ENCODE data around the gene LUC7L2.
A peak's percentile ranks its signal among the peaks of the same experiment; 100 is the strongest.
"Not testable (repeated sequence)": the region's sequence is repeated elsewhere in the genome, so short reads cannot be mapped to it uniquely, and the experiment has no call there.

The LUC7L2 gene

DNA sequence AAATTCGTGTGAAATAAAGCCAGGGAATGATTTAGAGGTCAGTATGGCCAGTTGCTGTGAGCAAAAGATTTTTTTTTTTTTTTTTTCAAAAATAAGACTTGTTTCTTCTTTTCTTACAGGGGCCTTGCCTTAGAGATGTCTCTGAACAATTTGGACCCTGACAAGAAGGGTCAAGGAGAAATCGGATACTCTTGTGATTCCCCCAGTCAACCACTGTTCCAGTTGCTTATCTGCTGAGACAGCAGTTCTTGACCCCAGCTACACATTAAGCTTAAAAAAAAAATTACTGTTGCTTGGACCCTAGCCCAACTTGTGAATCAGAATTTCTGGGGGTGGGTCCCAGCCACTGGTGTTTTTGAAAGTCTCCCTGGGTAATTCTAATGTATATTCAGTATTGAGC, 30.6 kb upstream of the LUC7L2 start:
- H3K4me3 ChIP-seq (ENCODE audit: low read depth in 1 of 2, low read length in 1 of 2) = no peak overlapping the region
- TF ChIP-seq, protein P1, sequence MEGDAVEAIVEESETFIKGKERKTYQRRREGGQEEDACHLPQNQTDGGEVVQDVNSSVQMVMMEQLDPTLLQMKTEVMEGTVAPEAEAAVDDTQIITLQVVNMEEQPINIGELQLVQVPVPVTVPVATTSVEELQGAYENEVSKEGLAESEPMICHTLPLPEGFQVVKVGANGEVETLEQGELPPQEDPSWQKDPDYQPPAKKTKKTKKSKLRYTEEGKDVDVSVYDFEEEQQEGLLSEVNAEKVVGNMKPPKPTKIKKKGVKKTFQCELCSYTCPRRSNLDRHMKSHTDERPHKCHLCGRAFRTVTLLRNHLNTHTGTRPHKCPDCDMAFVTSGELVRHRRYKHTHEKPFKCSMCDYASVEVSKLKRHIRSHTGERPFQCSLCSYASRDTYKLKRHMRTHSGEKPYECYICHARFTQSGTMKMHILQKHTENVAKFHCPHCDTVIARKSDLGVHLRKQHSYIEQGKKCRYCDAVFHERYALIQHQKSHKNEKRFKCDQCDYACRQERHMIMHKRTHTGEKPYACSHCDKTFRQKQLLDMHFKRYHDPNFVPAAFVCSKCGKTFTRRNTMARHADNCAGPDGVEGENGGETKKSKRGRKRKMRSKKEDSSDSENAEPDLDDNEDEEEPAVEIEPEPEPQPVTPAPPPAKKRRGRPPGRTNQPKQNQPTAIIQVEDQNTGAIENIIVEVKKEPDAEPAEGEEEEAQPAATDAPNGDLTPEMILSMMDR (IDR thresholded peaks at IDR 0.05) = no peak
- no peaks in the 10 kb centered on the region for H3K9me3 ChIP-seq
- peaks cover 0 to 3% of the 10 kb centered on the region in 2 experiments for H3K4me1 ChIP-seq (ENCODE audit: control insufficient read depth in 1 of 2, insufficient read depth in 1 of 2, low read depth in 1 of 2, low read length in 1 of 2)
- no peaks in the 10 kb centered on the region for H3K27me3 ChIP-seq
- no peaks in the 10 kb centered on the region for H3K36me3 ChIP-seq
- H3K27ac ChIP-seq = no peak overlapping the region

DNA sequence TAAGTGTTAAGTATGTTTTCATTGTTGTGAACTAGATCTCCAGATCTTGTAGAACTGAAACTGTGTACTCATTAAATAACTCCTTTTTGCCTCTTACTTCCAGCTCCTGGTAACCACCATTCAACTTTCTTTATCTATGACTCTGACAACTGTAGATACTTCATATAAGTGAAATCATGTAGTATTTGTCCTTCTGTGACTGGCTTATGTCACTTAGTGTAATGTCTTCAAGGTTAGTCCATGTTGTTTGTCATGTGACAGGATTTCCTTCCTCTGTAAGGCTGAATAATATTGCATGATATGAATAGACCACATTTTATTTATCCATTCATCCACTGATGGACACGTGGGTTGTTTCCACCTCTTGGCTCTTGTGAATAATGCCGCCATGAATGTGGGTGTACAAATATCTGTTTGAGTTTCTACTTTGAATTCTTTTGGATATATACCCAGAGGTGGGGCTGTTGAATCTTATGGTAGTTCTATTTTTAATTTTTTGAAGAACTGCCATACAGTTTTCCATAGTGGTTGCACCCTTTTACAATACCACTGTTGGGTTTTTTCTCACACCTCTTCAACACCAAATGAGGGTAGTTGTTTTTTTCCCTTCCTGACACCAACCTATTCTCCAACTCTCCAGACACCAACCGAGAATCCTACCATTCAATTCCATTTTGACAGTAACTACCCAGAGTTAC, 29.2 kb upstream of the LUC7L2 start:
- Histone ChIP-seq H3K36me3 (no peaks in the 10 kb centered on the region), H3K4me3 (ENCODE audit: low read depth in 1 of 2, low read length in 1 of 2) (no peak overlapping the region), H3K4me1 (ENCODE audit: control insufficient read depth in 1 of 2, insufficient read depth in 1 of 2, low read depth in 1 of 2, low read length in 1 of 2) (peaks cover 0 to 3% of the 10 kb centered on the region in 2 experiments), H3K27me3 (no peaks in the 10 kb centered on the region), H3K9me3 (no peaks in the 10 kb centered on the region), H3K27ac (no peak overlapping the region)
- TF ChIP-seq, protein P1 (IDR thresholded peaks at IDR 0.05) = no peak

DNA sequence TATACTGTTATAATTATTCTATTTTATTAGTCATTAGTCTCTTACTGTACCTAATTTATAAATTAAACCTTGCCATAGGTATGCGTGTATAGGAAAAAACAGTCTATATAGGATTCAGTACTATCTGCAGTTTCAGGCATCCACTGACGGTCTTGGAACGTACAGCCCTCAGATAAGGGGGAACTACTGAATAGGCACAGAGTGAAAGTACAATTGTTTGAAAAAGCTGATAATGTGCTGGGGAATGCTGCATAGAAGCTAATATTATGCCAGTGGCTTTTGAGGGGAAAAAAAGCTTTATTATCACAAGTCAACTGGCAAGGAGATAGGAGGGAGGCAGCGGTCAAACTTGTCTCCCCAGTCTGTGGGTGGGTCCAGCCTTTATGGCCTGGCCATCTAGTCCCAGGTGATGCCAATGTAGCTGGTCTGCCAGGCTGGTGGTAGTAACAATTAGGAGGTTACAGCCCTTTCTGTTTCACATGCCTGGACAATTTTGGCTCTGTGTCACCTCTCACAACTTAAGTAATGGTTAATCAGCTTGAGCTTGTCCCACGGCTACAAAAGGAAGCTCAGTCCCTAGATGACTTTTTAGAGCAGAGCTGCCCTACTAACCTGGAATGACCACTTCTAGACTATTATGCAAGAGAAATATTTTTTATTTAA, 26.9 kb upstream of the LUC7L2 start:
- no peak overlapping the region for H3K27ac ChIP-seq
- no peaks in the 10 kb centered on the region for H3K9me3 ChIP-seq
- H3K4me3 ChIP-seq (ENCODE audit: low read depth in 1 of 2, low read length in 1 of 2) = no peak overlapping the region
- H3K27me3 ChIP-seq = no peaks in the 10 kb centered on the region
- peaks cover 0 to 3% of the 10 kb centered on the region in 2 experiments for H3K4me1 ChIP-seq (ENCODE audit: control insufficient read depth in 1 of 2, insufficient read depth in 1 of 2, low read depth in 1 of 2, low read length in 1 of 2)
- no peaks in the 10 kb centered on the region for H3K36me3 ChIP-seq
- TF ChIP-seq, protein P1 (IDR thresholded peaks at IDR 0.05) = no peak

DNA sequence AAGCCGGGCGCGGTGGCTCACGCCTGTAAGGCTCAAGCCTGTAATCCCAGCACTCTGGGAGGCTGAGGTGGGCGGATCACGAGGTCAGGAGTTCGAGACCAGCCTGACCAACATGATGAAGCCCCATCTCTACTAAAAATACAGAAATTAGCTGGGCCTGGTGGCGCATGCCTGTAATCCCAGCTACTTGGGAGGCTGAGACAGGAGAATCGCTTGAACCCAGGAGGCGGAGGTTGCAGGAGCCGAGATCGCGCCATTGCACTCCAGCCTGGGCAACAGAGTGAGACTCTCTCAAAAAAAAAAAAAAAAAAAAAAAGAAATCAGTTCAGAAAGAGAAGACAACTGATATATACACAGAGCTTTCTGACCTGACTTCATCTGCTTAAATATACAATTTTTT, 26.3 kb upstream of the LUC7L2 start:
- not testable (repeated sequence) for H3K36me3 ChIP-seq; H3K27me3 ChIP-seq; H3K4me1 ChIP-seq (ENCODE audit: control insufficient read depth in 1 of 2, insufficient read depth in 1 of 2, low read depth in 1 of 2, low read length in 1 of 2); H3K9me3 ChIP-seq; H3K4me3 ChIP-seq (ENCODE audit: low read depth in 1 of 2, low read length in 1 of 2); H3K27ac ChIP-seq

DNA sequence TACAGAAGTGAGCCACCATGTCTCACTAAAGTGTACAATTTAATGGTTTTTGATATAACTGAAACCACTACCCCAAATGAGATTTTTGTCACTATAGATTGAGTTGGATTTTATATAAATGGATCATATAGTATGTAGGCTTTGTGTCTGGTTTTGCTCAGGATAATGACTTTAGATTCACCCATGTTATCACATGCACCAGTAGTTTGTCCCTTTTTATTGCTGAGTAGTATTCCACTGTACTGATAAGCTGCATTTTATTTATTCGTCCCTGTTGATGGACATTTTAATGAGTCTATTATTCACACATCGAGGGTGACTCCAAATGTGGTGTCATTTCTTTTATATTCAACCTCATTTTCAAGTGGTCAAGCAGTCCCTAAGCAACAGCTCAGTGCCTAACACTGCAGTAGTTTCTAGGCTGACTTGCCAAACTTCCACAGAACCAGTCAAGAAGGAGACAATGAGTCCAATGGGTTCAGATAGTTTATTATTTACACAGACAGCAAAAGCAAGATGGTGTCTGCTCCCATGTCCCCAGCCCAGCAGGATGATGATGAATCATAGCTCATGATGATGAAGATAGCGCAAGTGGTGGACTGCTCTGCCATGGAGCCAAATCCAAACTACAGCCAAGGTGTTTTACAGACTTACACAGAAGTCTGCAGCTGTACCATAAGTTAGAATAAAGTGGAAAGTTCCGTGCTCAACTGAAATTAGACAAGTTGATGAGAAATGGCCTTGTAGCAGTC, 25.1 kb upstream of the LUC7L2 start:
- H3K27me3 ChIP-seq = no peaks in the 10 kb centered on the region
- TF ChIP-seq, protein P1 (IDR thresholded peaks at IDR 0.05) = no peak
- no peak overlapping the region for H3K27ac ChIP-seq
- H3K4me1 ChIP-seq (ENCODE audit: control insufficient read depth in 1 of 2, insufficient read depth in 1 of 2, low read depth in 1 of 2, low read length in 1 of 2) = peaks cover under 1 to 9% of the 10 kb centered on the region in 2 experiments
- H3K36me3 ChIP-seq = no peaks in the 10 kb centered on the region
- H3K9me3 ChIP-seq = no peaks in the 10 kb centered on the region
- no peak overlapping the region for H3K4me3 ChIP-seq (ENCODE audit: low read depth in 1 of 2, low read length in 1 of 2)

DNA sequence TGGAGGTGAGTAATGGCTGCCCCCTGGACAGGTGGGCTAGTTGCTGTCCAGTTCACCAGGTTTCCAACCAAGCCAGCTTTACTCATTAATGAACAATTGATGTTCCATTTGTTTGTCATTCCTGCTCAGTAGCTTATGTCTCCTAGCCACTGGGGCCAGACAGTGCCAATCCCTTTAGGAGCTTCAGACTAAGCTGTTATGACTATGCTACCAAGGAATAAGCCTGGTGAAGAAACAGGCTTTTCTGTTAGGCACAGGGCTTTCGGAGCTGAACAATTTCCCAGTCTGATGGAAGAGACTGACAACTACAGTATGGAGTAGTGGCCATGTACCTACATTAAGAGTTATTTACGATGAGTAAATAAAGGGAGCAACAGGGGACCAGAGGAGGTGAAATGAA, 20.7 kb upstream of the LUC7L2 start:
- no peaks in the 10 kb centered on the region for H3K9me3 ChIP-seq

More for the DNA sequence above, 20.7 kb upstream of the LUC7L2 start:
- peaks cover 17 to 25% of the 10 kb centered on the region in 2 experiments for H3K4me1 ChIP-seq (ENCODE audit: control insufficient read depth in 1 of 2, insufficient read depth in 1 of 2, low read depth in 1 of 2, low read length in 1 of 2)
- H3K4me3 ChIP-seq (ENCODE audit: low read depth in 1 of 2, low read length in 1 of 2) = no peak overlapping the region
- TF ChIP-seq, protein P1 (IDR thresholded peaks at IDR 0.05) = no peak
- H3K27ac ChIP-seq = peak overlapping the region; percentile 98
- H3K27me3 ChIP-seq = no peaks in the 10 kb centered on the region
- no peaks in the 10 kb centered on the region for H3K36me3 ChIP-seq

Measured in neutrophil (primary cell).